ENCODE measurements around the gene GPBAR1. TPM values are rescaled to one million over a fixed set of nuclear protein-coding genes. Genes with fewer than 3 reads are reported as not detected.
A peak's percentile ranks its signal among the peaks of the same experiment; 100 is the strongest.
"Not testable (repeated sequence)": the region's sequence is repeated elsewhere in the genome, so short reads cannot be mapped to it uniquely, and the experiment has no call there.

The GPBAR1 gene
- total RNA-seq, 6 donors from 2014 or later: 0.33 to 6.4 (median 4.1) TPM

DNA sequence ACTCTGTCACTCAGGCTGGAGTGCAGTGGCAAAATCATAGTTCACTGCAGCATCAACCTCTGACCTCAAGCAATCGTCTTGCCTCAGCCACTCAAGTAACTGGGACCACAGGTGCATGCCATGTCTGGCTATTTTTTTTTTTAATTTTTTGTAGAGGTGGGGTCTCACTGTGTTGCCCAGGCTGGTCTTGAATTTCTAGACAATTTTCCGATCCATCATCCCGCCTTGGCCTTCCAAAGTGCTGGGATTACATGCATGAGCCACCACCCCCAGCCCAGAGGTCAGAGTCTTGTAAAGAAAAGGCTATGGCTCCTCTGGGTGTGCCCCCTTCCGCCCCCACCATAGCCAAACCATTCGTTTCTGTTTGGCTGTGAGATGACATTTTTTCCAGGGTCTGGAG lies 44.6 kb downstream of the GPBAR1 start:
- Histone ChIP-seq H3K4me1 (peaks cover 0 to 7% (median 6%) of the 10 kb centered on the region in 4 donors), H3K27me3 (no peaks in the 10 kb centered on the region), H3K4me3 (no peak overlapping the region), H3K27ac (no peak overlapping the region), H3K9me3 (no peaks in the 10 kb centered on the region), H3K36me3 (no peaks in the 10 kb centered on the region)
- ATAC-seq (ENCODE audit: low FRiP score in 2 of 2) (no peak), DNase-seq (no peak)
- TF ChIP-seq EP300 (IDR thresholded peaks at IDR 0.05) (no peak), POLR2A (IDR thresholded peaks at IDR 0.05) (no peak), POLR2AphosphoS5 (IDR thresholded peaks at IDR 0.05) (no peak)
- TF ChIP-seq, protein P1, sequence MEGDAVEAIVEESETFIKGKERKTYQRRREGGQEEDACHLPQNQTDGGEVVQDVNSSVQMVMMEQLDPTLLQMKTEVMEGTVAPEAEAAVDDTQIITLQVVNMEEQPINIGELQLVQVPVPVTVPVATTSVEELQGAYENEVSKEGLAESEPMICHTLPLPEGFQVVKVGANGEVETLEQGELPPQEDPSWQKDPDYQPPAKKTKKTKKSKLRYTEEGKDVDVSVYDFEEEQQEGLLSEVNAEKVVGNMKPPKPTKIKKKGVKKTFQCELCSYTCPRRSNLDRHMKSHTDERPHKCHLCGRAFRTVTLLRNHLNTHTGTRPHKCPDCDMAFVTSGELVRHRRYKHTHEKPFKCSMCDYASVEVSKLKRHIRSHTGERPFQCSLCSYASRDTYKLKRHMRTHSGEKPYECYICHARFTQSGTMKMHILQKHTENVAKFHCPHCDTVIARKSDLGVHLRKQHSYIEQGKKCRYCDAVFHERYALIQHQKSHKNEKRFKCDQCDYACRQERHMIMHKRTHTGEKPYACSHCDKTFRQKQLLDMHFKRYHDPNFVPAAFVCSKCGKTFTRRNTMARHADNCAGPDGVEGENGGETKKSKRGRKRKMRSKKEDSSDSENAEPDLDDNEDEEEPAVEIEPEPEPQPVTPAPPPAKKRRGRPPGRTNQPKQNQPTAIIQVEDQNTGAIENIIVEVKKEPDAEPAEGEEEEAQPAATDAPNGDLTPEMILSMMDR (IDR thresholded peaks at IDR 0.05): no peak
- WGBS, 2 donors: 76 to 83% methylated on average over 5 of the region's 5 CpGs

DNA sequence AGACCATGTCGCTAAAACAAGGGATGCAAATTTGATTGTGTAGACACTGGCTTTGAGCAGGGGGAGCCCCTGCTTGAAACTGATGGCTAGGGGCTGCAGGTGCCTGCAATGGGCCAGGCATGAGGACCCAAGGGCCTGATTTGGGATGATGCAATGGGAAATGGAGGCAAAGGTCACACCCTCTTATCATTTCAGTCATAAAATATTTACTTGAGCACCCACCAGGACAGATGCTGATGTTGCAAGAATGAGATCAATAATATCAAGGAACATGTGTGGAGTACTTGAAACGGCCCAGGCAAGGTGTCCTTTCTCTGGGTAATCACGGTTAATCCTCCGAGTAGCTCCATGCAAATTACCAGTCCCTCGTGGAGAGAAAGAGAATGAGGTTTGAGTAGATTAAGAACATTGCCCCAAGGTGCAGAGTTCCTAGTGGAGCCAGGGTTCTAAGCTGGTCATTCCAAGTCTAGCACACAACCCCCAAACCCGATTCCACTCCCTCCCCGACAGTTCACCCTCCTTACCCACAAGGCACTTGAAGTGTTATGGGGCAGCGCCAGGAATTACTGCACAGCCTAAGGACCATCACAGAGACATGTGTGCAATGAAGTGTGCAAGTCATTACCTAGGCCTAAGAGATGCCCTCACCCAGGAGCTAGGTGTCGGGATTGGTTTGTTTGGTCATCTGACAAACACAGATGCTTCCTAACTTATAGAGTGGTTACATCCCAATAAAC lies 45.5 kb downstream of the GPBAR1 start:
- no peak overlapping the region for H3K27ac ChIP-seq
- H3K4me3 ChIP-seq: no peak overlapping the region
- ATAC-seq (ENCODE audit: low FRiP score in 2 of 2) (no peak), DNase-seq (no peak)
- TF ChIP-seq POLR2AphosphoS5 (IDR thresholded peaks at IDR 0.05) (no peak), POLR2A (IDR thresholded peaks at IDR 0.05) (no peak), EP300 (IDR thresholded peaks at IDR 0.05) (no peak)
- TF ChIP-seq, protein P1 (IDR thresholded peaks at IDR 0.05): no peak
- H3K36me3 ChIP-seq: no peaks in the 10 kb centered on the region
- no peaks in the 10 kb centered on the region for H3K27me3 ChIP-seq
- 79 to 88% methylated on average over 9 of the region's 9 CpGs for WGBS, 2 donors
- no peaks in the 10 kb centered on the region for H3K9me3 ChIP-seq
- H3K4me1 ChIP-seq: peaks cover 0 to 4% (median 2%) of the 10 kb centered on the region in 4 donors

DNA sequence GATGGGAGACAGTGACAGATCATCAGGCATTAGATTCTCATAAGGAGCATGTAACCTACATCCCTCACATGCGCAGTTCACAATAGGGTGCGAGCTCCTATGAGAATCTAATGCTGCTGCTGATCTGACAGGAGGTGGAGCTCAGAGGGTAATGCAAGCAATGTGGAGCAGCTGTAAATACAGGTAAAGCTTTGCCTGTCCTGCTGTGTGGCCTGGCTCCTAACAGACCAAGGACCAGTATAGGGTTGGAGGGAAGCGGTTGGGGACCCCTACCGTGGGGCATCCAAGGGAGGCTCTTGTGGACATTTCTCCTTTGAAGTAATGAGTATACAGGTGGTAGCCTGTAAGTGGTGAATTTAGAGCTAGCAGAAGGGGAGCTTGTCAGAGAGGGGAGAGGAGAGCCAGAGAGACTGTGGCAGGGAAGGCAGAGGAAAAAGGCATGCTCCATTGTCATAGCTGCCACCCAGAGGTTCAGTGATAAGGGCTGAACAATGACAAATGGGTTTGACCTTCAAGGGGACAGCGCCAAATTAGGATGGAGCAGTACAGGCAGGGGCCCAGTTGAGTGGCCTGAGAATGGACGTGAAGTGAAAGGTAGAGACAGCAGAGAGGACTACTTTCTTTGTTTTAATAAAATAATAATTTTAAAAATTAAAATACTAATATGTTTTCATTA lies 46.7 kb downstream of the GPBAR1 start:
- ATAC-seq (ENCODE audit: low FRiP score in 2 of 2) (no peak), DNase-seq (no peak)
- H3K4me3 ChIP-seq: no peak overlapping the region
- TF ChIP-seq, protein P1 (IDR thresholded peaks at IDR 0.05): no peak
- no peak for TF ChIP-seq POLR2A (IDR thresholded peaks at IDR 0.05)
- TF ChIP-seq EP300 (IDR thresholded peaks at IDR 0.05): no peak
- no peak for TF ChIP-seq POLR2AphosphoS5 (IDR thresholded peaks at IDR 0.05)
- no peak overlapping the region for H3K27ac ChIP-seq
- no peaks in the 10 kb centered on the region for H3K36me3 ChIP-seq
- no peaks in the 10 kb centered on the region for H3K9me3 ChIP-seq
- H3K4me1 ChIP-seq: peaks cover 0 to 5% (median 1%) of the 10 kb centered on the region in 4 donors
- no peaks in the 10 kb centered on the region for H3K27me3 ChIP-seq
- 90 to 92% methylated on average over 6 of the region's 6 CpGs for WGBS, 2 donors

DNA sequence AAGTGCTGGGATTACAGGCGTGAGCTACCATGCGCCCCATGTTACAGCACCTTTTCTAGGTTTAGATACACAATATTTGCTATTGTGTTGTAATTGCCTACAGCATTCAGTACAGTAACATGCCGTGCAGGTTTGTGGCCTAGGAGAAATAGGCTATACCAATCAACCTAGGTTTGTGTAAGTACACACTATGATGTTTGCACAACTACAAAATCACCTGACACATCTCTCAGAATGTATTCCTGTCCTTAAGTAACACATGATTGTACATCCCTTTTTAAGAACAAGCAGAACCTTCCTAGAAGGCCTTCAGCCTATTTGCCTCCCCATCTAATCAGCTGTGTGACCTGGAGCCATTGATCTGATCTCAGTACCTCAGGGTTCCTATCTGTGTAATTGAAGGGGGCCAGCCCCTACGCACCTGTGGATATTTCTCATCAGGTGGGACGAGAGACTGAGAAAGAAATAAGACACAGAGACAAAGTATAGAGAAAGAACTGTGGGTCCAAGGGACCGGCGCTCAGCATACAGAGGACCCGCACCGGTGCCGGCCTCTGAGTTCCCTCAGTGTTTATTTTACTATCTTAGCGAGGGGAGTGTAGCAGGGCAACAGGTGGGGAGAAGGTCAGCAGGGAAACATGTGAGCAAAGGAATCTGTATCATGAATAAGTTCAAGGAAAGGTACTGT lies 50.2 kb downstream of the GPBAR1 start:
- Histone ChIP-seq H3K36me3 (no peaks in the 10 kb centered on the region), H3K9me3 (no peaks in the 10 kb centered on the region), H3K27ac (peak overlapping the region in 1 of 4 donors; percentile 79), H3K27me3 (no peaks in the 10 kb centered on the region), H3K4me1 (peaks cover 0 to 12% (median 6%) of the 10 kb centered on the region in 4 donors), H3K4me3 (no peak overlapping the region)
- ATAC-seq (ENCODE audit: low FRiP score in 2 of 2) (no peak), DNase-seq (no peak)
- TF ChIP-seq, protein P1 (IDR thresholded peaks at IDR 0.05): no peak
- 78 to 79% methylated on average over 11 of the region's 11 CpGs for whole genome bisulfite sequencing, 2 donors

DNA sequence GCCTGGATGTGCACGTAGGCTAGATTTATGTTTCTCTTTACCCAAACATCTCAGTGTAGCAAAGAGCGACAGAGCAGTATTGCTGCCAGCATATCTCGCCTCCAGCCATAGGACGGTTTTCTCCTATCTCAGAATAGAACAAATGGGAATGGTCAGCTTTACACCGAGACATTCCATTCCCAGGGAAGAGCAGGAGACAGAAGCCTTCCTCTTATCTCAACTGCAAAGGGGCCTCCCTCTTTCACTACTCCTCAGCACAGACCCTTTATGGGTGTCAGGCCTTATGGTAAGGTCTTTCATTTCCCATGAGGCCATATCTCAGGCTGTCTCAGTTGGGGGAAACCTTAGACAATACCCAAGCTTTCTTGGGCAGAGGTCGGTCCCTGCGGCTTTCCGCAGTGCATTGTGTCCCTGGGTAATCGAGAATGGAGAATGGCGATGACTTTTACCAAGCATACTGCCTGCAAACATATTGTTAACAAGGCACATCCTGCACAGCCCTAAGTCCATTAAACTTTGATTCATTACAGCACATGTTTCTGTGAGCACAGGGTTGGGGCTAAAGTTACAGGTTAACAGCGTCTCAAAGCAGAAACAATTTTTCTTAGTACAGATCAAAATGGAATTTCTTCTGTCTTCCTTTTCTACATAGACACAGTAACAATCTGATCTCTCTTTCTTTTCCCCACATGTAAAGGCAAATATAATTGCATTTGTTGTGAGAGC lies 50.9 kb downstream of the GPBAR1 start:
- ATAC-seq (ENCODE audit: low FRiP score in 2 of 2): not testable (repeated sequence)
- peak overlapping the region in 3 of 4 donors; percentile 55 to 79 (median 76) for H3K27ac ChIP-seq
- H3K4me1 ChIP-seq: peaks cover 3 to 19% (median 9%) of the 10 kb centered on the region in 4 donors

More for the DNA sequence above, 50.9 kb downstream of the GPBAR1 start:
- H3K9me3 ChIP-seq, DNase-seq, H3K36me3 ChIP-seq, H3K27me3 ChIP-seq, H3K4me3 ChIP-seq: not testable (repeated sequence)
- 74 to 80% methylated on average over 8 to 11 of the region's 11 CpGs for WGBS, 2 donors

Data from upper lobe of left lung (tissue), 6 donors.